Testis (tissue), 5 donors: ENCODE results near the gene RUNX3. TPM values are rescaled to one million over a fixed set of nuclear protein-coding genes. Genes with fewer than 3 reads are reported as not detected.
A peak's percentile ranks its signal among the peaks of the same experiment; 100 is the strongest.
"Not testable (repeated sequence)": the region's sequence is repeated elsewhere in the genome, so short reads cannot be mapped to it uniquely, and the experiment has no call there.

Experiments used
- DNase-seq: peaks from one replicate; pipeline ENCODE4 v3.0.0-alpha.2; 2019
- H3K27ac ChIP-seq, 2 donors: fragments of 200-600 bp; sonication (generic); one replicate each; pipeline ENCODE4 v1.5.1; 2019
- H3K27me3 ChIP-seq: fragments of 200-600 bp; sonication (generic); one replicate; pipeline ENCODE4 v1.5.1; 2019
- H3K36me3 ChIP-seq: fragments of 200-600 bp; sonication (generic); one replicate; pipeline ENCODE4 v1.5.1; 2017; ENCODE audit warnings: low read depth; ENCODE audit errors: missing control alignments
- H3K4me1 ChIP-seq: fragments of 200-600 bp; sonication (generic); one replicate; pipeline ENCODE4 v1.5.1; 2019
- H3K4me3 ChIP-seq, 2 donors: fragments of 200-600 bp; sonication (generic); one replicate each; pipeline ENCODE4 v1.5.1; 2017 to 2019
- H3K9me3 ChIP-seq: fragments of 200-600 bp; sonication (generic); one replicate; pipeline ENCODE4 v1.5.1; 2017
- POLR2A ChIP-seq: fragments of 450-650 bp; IDR thresholded peaks from one replicate; pipeline ENCODE4 v1.6.1; 2017; ENCODE audit warnings: antibody characterized with exemption, mild to moderate bottlenecking, moderate library complexity
- WGBS, 2 donors: methylation state at CpG; one replicate each; pipeline ENCODE4 v1.1.5; 2018; 5-methylcytosine and 5-hydroxymethylcytosine counted together
- intact Hi-C: fragments of 100-400 bp; cut with DNase I; formaldehyde crosslinking; loops from one replicate; pipeline ENCODE4 v1.15.1; 2023; ENCODE audit warnings: low total_unique reads
- long read RNA-seq, 2 donors: transcript quantifications; one replicate each; lab custom pipeline, GENCODE V29; 2026
- polyA plus RNA-seq: library from polyadenylated mRNA; stranded (reverse); fragments of 350-450 nt; fragmentation: Illumina TruSeq; extraction: RNeasy Lipid Tissue Mini Kit (QIAGEN cat#74804); gene quantifications from one replicate; pipeline ENCODE4 v1.2.3, GENCODE V29; 2014; ENCODE audit warnings: low read depth, low replicate concordance; ENCODE audit not compliant: insufficient read depth
- total RNA-seq, 2 donors: library from RNA; depleted of rRNA; stranded (reverse); fragments of >200 nt; gene quantifications; one replicate each; pipeline ENCODE4 v1.2.3, GENCODE V29; 2016
- TF ChIP-seq, protein P1 (sequence below), 3 experiments: fragments of 450-650 bp in 2 of 3; fragments of 200-600 bp in 1 of 3; sonication (generic) in 1 of 3; IDR thresholded peaks; one replicate each; pipeline ENCODE4 v1.5.1; 2016 to 2019; ENCODE audit warnings: antibody characterized with exemption in 3 of 3, mild to moderate bottlenecking in 2 of 3, moderate library complexity in 1 of 3

Gene RUNX3
- total RNA-seq (1 to 10 TPM; 5.7 to 6.4 TPM), polyA plus RNA-seq (5.1 TPM)
- long read RNA-seq, donor 1 = 0 reads
- long read RNA-seq, donor 2 = 0 reads

DNA sequence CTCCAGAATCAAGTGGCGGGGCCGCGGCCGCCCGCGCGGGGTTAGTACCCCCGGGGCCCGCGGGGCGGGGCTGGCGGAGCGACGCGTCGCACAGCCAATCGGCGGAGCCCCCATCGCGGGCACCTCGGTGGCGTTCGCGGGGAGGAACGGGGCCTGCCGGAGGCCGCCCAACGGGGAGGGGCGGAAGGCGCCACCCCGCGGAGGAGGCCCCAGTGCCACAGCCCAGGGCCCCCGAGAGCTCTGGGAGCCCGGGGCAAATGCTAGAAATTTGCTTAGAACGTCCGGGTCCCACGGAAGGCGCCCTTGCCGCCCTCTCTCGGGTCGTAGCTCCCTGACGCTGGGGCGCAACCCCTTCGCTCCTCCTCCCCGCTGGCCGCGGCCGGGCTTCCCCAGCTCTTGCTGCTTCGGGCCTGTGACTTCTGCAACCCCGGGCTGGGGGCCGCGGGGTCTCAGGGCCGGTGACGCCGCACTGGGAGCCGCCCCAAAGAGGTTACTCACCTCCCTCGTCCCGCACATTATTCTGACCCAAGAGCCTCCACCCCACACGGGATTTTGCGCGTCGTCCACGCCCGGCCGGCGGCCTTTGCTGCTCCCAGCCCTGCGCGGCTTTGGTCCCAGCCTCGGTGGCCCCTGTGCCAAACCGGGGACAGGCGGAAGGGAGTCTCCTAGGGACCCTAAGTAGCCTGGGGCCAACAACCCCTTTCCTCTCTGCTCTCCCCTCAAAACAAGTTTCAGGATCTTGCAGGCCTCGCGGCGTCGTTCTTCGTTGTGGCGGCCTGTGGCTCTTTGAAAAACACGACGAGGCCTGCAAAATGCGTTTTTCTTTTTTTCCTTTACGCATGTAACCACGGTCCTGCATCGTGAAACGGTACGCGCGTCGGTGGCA is at the start of gene RUNX3:
TSS of gene RUNX3 (minus strand) at position 17 of the 886 bp plus-strand sequence. CDS start 408 bp downstream, outside the sequence.
- 5 to 7% methylated on average over 60 to 82 of the region's 88 CpGs for WGBS, 2 donors
- Histone ChIP-seq H3K4me1 (peaks cover 3% of the 10 kb centered on the region), H3K4me3 (peak within 1 kb of the TSS; percentile 29 to 49), H3K36me3 (no peaks in the 10 kb centered on the region), H3K9me3 (no peaks in the 10 kb centered on the region), H3K27me3 (no peaks in the 10 kb centered on the region), H3K27ac (peak within 1 kb of the TSS in 1 of 2 donors; percentile 24)
- TF ChIP-seq POLR2A = no peak
- TF ChIP-seq, protein P1, sequence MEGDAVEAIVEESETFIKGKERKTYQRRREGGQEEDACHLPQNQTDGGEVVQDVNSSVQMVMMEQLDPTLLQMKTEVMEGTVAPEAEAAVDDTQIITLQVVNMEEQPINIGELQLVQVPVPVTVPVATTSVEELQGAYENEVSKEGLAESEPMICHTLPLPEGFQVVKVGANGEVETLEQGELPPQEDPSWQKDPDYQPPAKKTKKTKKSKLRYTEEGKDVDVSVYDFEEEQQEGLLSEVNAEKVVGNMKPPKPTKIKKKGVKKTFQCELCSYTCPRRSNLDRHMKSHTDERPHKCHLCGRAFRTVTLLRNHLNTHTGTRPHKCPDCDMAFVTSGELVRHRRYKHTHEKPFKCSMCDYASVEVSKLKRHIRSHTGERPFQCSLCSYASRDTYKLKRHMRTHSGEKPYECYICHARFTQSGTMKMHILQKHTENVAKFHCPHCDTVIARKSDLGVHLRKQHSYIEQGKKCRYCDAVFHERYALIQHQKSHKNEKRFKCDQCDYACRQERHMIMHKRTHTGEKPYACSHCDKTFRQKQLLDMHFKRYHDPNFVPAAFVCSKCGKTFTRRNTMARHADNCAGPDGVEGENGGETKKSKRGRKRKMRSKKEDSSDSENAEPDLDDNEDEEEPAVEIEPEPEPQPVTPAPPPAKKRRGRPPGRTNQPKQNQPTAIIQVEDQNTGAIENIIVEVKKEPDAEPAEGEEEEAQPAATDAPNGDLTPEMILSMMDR (IDR thresholded peaks at IDR 0.05) = no peak
- intact Hi-C loops = no loop called here
- DNase-seq = peak; percentile 52

DNA sequence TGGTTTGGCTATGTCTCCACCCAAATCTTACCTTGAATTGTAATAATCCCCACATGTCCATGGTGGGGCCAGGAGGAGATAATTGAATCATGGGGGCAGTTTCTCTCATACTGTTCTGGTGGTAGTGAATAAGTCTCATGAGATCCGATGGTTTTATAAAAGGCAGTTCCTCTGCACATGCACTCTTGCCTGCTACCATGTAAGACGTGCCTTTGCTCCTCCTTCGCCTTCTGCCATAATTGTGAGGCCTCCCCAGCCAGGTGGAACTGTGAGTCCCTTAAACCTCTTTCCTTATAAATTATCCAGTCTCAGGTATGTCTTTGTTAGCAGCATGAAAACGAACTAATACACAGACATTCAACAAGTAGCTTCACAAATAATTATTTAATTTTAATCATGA is 49.2 kb upstream of the RUNX3 start:
- 87 to 92% methylated on average over 4 of the region's 4 CpGs for whole genome bisulfite sequencing, 2 donors
- intact Hi-C loops, H3K4me3 ChIP-seq, DNase-seq, H3K27ac ChIP-seq, H3K27me3 ChIP-seq, H3K9me3 ChIP-seq, H3K36me3 ChIP-seq, H3K4me1 ChIP-seq: not testable (repeated sequence)

DNA sequence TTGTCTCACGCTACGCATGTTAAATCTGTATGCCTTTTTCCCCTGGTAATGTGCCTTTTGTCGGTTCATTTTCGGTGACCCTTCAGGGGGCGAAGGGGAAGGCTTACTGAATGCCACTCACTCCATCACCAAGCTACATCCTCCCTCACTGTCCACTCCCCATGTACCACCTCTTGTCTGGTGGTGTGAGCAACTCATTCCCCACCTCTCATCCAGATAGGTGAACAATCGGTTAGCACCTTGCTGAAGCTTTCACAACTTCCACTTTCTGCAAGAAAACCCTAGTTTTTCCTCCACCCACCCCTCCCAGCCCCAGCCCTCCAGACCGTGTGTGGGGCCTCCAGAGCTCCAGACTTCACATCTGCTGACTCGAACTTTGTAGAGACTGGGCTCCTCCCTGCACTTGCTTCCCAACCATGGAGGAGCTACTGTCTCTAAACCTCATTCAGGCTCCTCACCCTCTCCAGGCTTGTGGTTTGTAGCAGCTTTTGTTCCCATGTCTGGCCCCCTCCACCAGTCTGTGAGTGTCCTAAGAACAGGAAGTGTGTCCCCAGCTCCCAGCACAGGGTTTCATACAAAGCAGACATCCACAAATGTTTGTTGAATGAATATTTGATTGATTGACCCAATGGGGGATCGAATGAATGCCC is 48.4 kb upstream of the RUNX3 start:
- 70 to 75% methylated on average over 9 of the region's 9 CpGs for WGBS, 2 donors
- intact Hi-C loops = no loop called here
- Histone ChIP-seq H3K4me1 (no peaks in the 10 kb centered on the region), H3K36me3 (no peaks in the 10 kb centered on the region), H3K9me3 (no peaks in the 10 kb centered on the region), H3K27ac (no peak overlapping the region), H3K4me3 (no peak overlapping the region), H3K27me3 (no peaks in the 10 kb centered on the region)
- TF ChIP-seq POLR2A = no peak
- TF ChIP-seq, protein P1 (IDR thresholded peaks at IDR 0.05) = no peak
- no peak for DNase-seq

DNA sequence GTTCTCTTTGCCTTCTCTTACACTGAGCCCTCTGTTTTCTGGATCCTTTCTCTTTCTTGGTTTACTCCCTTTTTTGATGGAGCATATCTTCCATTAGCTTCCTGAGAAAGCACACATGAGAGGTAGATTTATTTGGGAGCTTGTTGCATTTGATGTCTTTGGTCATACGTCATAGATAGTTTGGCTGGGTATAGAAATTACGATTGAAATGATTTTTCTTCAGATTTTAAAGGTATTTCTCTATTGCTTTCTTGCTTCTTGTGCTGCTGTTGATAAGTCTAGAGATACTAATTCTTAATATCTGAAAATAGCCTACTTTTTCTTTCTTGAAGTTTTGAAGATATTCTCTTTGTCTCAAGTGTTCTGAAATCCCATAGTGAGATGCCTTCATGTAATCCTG is 45.3 kb upstream of the RUNX3 start:
- intact Hi-C loops = no loop called here
- no peaks in the 10 kb centered on the region for H3K36me3 ChIP-seq
- no peak for TF ChIP-seq POLR2A
- TF ChIP-seq, protein P1 (IDR thresholded peaks at IDR 0.05) = no peak
- H3K4me3 ChIP-seq = no peak overlapping the region
- no peaks in the 10 kb centered on the region for H3K27me3 ChIP-seq
- H3K27ac ChIP-seq = no peak overlapping the region
- DNase-seq = no peak
- no peaks in the 10 kb centered on the region for H3K9me3 ChIP-seq
- no peaks in the 10 kb centered on the region for H3K4me1 ChIP-seq
- WGBS, 2 donors = 93 to 94% methylated on average over 2 of the region's 2 CpGs

DNA sequence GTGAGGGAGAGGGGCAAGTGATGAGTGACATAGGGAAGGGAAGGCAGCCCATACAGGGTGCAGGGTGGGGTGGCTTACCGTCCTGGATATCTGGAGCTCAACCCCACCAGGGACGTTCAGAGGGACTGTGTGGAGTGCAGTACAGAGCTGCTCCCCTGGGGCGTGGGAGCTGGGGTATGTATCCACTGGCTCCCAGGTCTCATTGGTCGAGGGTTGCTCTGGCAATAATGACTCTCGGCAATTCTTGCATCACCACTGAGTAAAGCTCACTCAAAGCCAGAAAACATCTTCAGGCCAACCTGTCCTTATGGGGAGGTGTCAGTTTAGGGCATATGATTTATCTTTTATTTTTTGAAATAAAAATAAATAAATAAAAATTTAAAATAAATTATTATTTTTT is 43.2 kb upstream of the RUNX3 start:
- 83 to 88% methylated on average over 5 of the region's 5 CpGs for WGBS, 2 donors
- no peaks in the 10 kb centered on the region for H3K4me1 ChIP-seq
- TF ChIP-seq, protein P1 (IDR thresholded peaks at IDR 0.05) = no peak
- no peak for TF ChIP-seq POLR2A
- H3K27ac ChIP-seq = no peak overlapping the region
- H3K27me3 ChIP-seq = no peaks in the 10 kb centered on the region
- no peak overlapping the region for H3K4me3 ChIP-seq
- DNase-seq = no peak
- intact Hi-C loops = no loop called here
- no peaks in the 10 kb centered on the region for H3K36me3 ChIP-seq
- no peaks in the 10 kb centered on the region for H3K9me3 ChIP-seq
